Prostate gland (tissue), 2 donors: ENCODE measurements around the gene HSPA9. TPM values are rescaled to one million over a fixed set of nuclear protein-coding genes. Genes with fewer than 3 reads are reported as not detected.

Source experiments
- DNase-seq: peaks from one replicate; pipeline ENCODE4 v3.0.0-alpha.2; 2019; ENCODE audit warnings: low spot score
- H3K27ac ChIP-seq, 2 donors: fragments of 200-600 bp; sonication (generic); 2 replicates each; pipeline ENCODE4 v1.5.1; 2017 to 2019
- H3K27me3 ChIP-seq: fragments of 200-600 bp; sonication (generic); replicated peaks from 2 replicates; pipeline ENCODE4 v1.5.1; 2019; ENCODE audit not compliant: insufficient read depth
- H3K36me3 ChIP-seq, 2 donors: fragments of 200-600 bp; sonication (generic); 1 replicate in 1 of 2; 2 replicates in 1 of 2; pipeline versions ENCODE4 v1.5.1 to v1.8.1; 2017 to 2019
- H3K4me1 ChIP-seq: fragments of 200-600 bp; sonication (generic); replicated peaks from 2 replicates; pipeline ENCODE4 v1.5.1; 2019
- H3K4me3 ChIP-seq, 2 donors: fragments of 200-600 bp; sonication (generic); 2 replicates each; pipeline ENCODE4 v1.5.1; 2017 to 2019
- H3K9me3 ChIP-seq: fragments of 200-600 bp; sonication (generic); 2 replicates; pipeline ENCODE4 v1.5.1; 2017
- CTCF ChIP-seq, 4 experiments: fragments of 200-600 bp in 2 of 4; fragments of 450-650 bp in 2 of 4; sonication (generic) in 2 of 4; IDR thresholded peaks; 1 replicate in 3 of 4; 2 replicates in 1 of 4; pipeline ENCODE4 v1.5.1; 2016 to 2019; ENCODE audit warnings: antibody characterized with exemption in 4 of 4, mild to moderate bottlenecking in 2 of 4, moderate library complexity in 2 of 4
- POLR2A ChIP-seq: fragments of 450-650 bp; IDR thresholded peaks from one replicate; pipeline ENCODE4 v1.6.1; 2016; ENCODE audit warnings: antibody characterized with exemption, mild to moderate bottlenecking
- POLR2AphosphoS5 ChIP-seq: sonication (generic); formaldehyde crosslinking; IDR thresholded peaks from one replicate; pipeline ENCODE4 v1.6.1; 2017; ENCODE audit warnings: antibody characterized with exemption
- WGBS: methylation state at CpG from one replicate; pipeline ENCODE4 v1.1.5; 2018; 5-methylcytosine and 5-hydroxymethylcytosine counted together
- intact Hi-C: fragments of 100-400 bp; cut with DNase I; formaldehyde crosslinking; loops from one replicate; pipeline ENCODE4 v1.14.2; 2022
- total RNA-seq, 2 donors: library from RNA; depleted of rRNA; stranded (reverse); fragments of >200 nt; gene quantifications; one replicate each; pipeline ENCODE4 v1.1.0, GENCODE V29; 2016

The HSPA9 gene
- total RNA-seq, 2 donors from 2014 or later = 273 to 331 TPM

DNA sequence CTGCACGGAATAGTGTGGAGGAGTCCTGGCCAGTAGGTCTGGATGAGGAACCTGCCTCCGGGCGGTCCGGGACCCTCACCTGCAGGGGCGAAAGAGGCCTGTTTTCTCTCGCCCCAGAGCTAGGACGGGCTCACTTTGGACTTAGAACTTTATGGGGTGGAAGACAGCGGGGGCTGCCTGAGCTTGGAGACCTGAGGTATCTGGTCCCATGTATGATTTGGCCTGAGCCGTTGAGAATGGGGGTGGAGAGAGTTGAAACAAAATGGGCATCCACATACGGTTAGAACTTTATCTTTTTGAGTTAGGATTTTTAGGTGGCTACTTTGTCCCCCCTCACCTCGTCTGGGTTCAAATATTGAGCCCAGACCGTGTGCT is 31.5 kb downstream of the HSPA9 start:
- no peaks in the 10 kb centered on the region for H3K9me3 ChIP-seq
- no peaks in the 10 kb centered on the region for H3K36me3 ChIP-seq
- peak overlapping the region; percentile 96 to 97 for H3K27ac ChIP-seq
- H3K4me1 ChIP-seq = peaks cover 9% of the 10 kb centered on the region
- no peak for DNase-seq
- intact Hi-C loops = loop anchor here (1.0 kb wide), 1 partner anchor 79 kb away; no protein-coding TSS in a partner anchor
- WGBS = 0% methylated on average over 12 of the region's 12 CpGs
- no peaks in the 10 kb centered on the region for H3K27me3 ChIP-seq
- TF ChIP-seq POLR2A (no peak), CTCF (IDR thresholded peaks at IDR 0.05) (no peak), POLR2AphosphoS5 (no peak)
- peak overlapping the region; percentile 93 to 95 for H3K4me3 ChIP-seq

- H3K4me1 ChIP-seq = peaks cover 9% of the 10 kb centered on the region
- TF ChIP-seq CTCF (IDR thresholded peaks at IDR 0.05) = peak in 2 of 4 experiments; percentile 32 to 64
- peak; percentile 99 for TF ChIP-seq POLR2A
- TF ChIP-seq POLR2AphosphoS5 = peak; percentile 100
- H3K36me3 ChIP-seq = no peaks in the 10 kb centered on the region
- peak within 1 kb of the TSS; percentile 93 to 95 for H3K4me3 ChIP-seq
- DNase-seq = peak; percentile 100
- H3K27ac ChIP-seq = peak within 1 kb of the TSS; percentile 96 to 97
- no peaks in the 10 kb centered on the region for H3K9me3 ChIP-seq
- WGBS = under 1% methylated on average over 66 of the region's 70 CpGs
- no peaks in the 10 kb centered on the region for H3K27me3 ChIP-seq
- intact Hi-C loops = loop anchor here (1.0 kb wide), 1 partner anchor 79 kb away; no protein-coding TSS in a partner anchor
Observed at GRCh38 chr5:138542956-138543729, 32.1 kb downstream of the HSPA9 start, which contains the start of gene ETF1. TSS of gene ETF1 (minus strand) at chr5:138543236. CDS start at chr5:138542918, 318 bp downstream.

DNA sequence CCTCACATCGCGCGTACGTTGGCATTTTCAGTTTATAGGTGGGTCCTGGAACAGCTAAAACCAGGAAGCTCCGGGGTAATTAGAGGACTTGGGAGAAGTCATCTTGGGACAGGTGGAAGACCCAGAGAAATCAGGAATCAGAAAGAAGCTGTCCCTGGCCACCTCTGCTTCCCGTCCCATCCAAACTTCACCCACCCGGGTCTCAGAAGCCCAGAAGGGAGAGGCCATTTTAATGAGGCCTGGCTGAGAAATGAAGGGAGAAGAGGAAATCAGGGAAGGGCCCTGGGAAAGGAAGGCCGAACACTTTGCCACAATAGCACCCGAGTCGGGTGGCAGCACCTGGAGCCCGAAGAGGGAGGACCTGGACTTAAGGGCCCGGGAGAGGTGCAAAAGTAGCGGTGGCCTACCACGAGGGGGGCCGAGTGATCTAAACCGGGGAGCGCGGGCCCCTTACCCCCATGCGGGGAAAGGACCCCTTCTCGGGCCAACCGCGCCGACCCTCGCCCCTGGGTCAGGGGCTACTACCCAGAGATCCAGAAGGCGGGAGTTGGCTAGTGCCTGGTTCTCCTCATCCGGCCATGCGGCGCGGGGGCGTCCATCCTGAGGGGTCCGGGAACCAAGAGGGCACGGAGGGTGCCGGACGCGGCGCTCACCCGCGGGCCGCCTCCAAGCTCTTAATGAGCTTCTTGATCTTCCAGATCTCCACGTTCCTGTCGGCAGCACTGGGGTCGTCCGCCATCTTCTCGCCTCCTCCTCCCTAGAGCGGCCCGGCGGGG is 32.8 kb downstream of the HSPA9 start:
- H3K4me1 ChIP-seq = peaks cover 9% of the 10 kb centered on the region
- intact Hi-C loops = no loop called here

DNA sequence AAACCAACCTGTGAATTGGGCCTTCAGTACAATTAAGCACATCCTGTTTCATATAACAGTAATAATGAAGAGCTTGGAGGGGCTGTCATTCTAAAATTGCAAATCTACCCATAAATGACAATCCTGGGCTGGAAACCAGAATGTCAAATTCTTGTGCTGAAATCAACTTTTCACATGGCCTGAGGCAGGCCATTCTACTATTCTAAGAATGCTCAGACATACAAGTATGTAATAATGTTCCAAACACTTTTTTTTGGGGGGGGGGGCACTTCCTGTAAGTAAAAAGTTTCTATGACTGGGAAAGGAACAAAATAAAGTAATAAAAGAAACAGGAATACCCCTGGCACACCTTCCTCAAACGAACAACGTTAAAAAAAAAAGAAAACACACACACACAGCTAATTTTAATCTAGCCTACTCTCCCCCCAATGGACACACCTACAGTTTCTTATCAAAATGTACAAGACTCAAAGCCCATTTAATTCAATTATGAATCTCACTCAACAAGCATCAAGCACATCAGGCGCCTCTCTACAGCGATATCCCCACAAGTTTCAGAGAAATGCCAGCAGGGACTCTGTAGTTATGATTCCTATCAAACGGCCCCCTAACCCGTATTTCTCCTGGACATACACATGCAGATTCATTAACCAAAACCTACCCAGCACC is 33.6 kb downstream of the HSPA9 start:
- 13% methylated on average over 6 of the region's 6 CpGs for WGBS
- no peak for DNase-seq

More for the DNA sequence above, 32.8 kb downstream of the HSPA9 start:
- no peak for DNase-seq
- Histone ChIP-seq H3K27me3 (no peaks in the 10 kb centered on the region), H3K27ac (peak overlapping the region; percentile 96 to 97), H3K4me3 (peak overlapping the region; percentile 93 to 95), H3K36me3 (no peaks in the 10 kb centered on the region), H3K9me3 (no peaks in the 10 kb centered on the region)
- no peak for TF ChIP-seq CTCF (IDR thresholded peaks at IDR 0.05)
- TF ChIP-seq POLR2A = no peak
- TF ChIP-seq POLR2AphosphoS5 = no peak
- WGBS = 0% methylated on average over 47 of the region's 47 CpGs

More for the DNA sequence above, 33.6 kb downstream of the HSPA9 start:
- Histone ChIP-seq H3K4me1 (peaks cover 9% of the 10 kb centered on the region), H3K9me3 (no peaks in the 10 kb centered on the region), H3K36me3 (no peaks in the 10 kb centered on the region), H3K4me3 (peak overlapping the region; percentile 93 to 95), H3K27me3 (no peaks in the 10 kb centered on the region), H3K27ac (peak overlapping the region; percentile 96 to 97)
- intact Hi-C loops = no loop called here
- no peak for TF ChIP-seq CTCF (IDR thresholded peaks at IDR 0.05)
- no peak for TF ChIP-seq POLR2A
- TF ChIP-seq POLR2AphosphoS5 = no peak
